Uterus (tissue), 4 donors: ENCODE results near the gene IFRD1. TPM values are rescaled to one million over a fixed set of nuclear protein-coding genes. Genes with fewer than 3 reads are reported as not detected.
A peak's percentile ranks its signal among the peaks of the same experiment; 100 is the strongest.

ENCODE experiments used
- DNase-seq, 2 donors: peaks; one replicate each; pipeline ENCODE4 v3.0.0-alpha.2; 2019 to 2020
- H3K27ac ChIP-seq, 2 donors: fragments of 200-600 bp; sonication (generic); 1 replicate in 1 of 2; 2 replicates in 1 of 2; pipeline ENCODE4 v1.5.1; 2016 to 2018
- H3K27me3 ChIP-seq, 2 donors: fragments of 200-600 bp; sonication (generic); one replicate each; pipeline ENCODE4 v1.5.1; 2018 to 2019; ENCODE audit warnings: control low read depth in 1 of 2
- H3K36me3 ChIP-seq, 2 donors: fragments of 200-600 bp; sonication (generic); one replicate each; pipeline ENCODE4 v1.5.1; 2019; ENCODE audit warnings: control low read depth in 1 of 2
- H3K4me1 ChIP-seq, 2 donors: fragments of 200-600 bp; sonication (generic); one replicate each; pipeline ENCODE4 v1.5.1; 2018 to 2019; ENCODE audit warnings: control low read depth in 1 of 2
- H3K4me3 ChIP-seq, 2 donors: fragments of 200-600 bp; sonication (generic); 1 replicate in 1 of 2; 2 replicates in 1 of 2; pipeline ENCODE4 v1.5.1; 2018 to 2019; ENCODE audit warnings: mild to moderate bottlenecking in 1 of 2
- H3K9me3 ChIP-seq, 2 donors: fragments of 200-600 bp; sonication (generic); one replicate each; pipeline ENCODE4 v1.5.1; 2019; ENCODE audit warnings: control low read depth in 1 of 2
- POLR2A ChIP-seq, 2 donors: fragments of 450-650 bp; IDR thresholded peaks; one replicate each; pipeline ENCODE4 v1.6.1; 2016; ENCODE audit warnings: antibody characterized with exemption in 2 of 2, mild to moderate bottlenecking in 1 of 2, moderate library complexity in 1 of 2
- intact Hi-C: fragments of 100-400 bp; cut with DNase I; formaldehyde crosslinking; loops from one replicate; pipeline ENCODE4 v1.15.1; 2023; ENCODE audit warnings: low total_unique reads
- total RNA-seq, 4 donors: library from RNA; depleted of rRNA in 3 of 4; stranded (reverse); fragments of >200 nt in 3 of 4; gene quantifications; one replicate each; pipeline versions ENCODE4 v1.1.0 to v1.2.4, GENCODE V29; 2014 to 2023
- TF ChIP-seq, protein P1 (sequence below), 4 experiments: fragments of 200-600 bp in 2 of 4; fragments of 450-650 bp in 2 of 4; sonication (generic) in 2 of 4; IDR thresholded peaks; one replicate each; pipeline ENCODE4 v1.5.1; 2016 to 2019; ENCODE audit warnings: antibody characterized with exemption in 4 of 4, mild to moderate bottlenecking in 2 of 4, moderate library complexity in 1 of 4
- donor health status: DM: yes; HTN: yes; CAD: no.

Gene IFRD1
- total RNA-seq, 4 donors from 2014 or later, result 26.4 to 60.1 (median 36.3) TPM

DNA sequence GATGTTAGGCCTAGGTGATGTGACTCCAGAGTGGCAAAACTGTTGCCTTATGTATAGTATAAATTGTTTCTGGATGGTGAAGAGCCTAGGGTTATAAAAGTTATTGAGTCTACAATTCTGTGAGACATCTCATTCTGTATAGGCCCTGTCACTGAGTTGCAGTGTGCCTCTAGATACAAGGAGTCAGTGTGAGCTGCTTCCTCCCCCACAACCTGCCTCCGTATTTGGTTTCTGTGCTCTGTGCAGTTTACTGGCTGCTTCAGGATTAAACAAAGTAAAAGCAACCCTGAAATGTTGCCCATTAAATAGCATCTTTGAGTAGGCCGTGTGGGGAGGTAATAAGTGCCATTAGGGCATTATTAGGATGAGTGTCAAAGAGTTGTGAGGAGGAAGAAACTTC, 1.9 kb upstream of the IFRD1 start:
- H3K9me3 ChIP-seq, result no peaks in the 10 kb centered on the region
- no peak for DNase-seq
- H3K36me3 ChIP-seq, result no peaks in the 10 kb centered on the region
- H3K27ac ChIP-seq, result no peak overlapping the region
- TF ChIP-seq, protein P1, sequence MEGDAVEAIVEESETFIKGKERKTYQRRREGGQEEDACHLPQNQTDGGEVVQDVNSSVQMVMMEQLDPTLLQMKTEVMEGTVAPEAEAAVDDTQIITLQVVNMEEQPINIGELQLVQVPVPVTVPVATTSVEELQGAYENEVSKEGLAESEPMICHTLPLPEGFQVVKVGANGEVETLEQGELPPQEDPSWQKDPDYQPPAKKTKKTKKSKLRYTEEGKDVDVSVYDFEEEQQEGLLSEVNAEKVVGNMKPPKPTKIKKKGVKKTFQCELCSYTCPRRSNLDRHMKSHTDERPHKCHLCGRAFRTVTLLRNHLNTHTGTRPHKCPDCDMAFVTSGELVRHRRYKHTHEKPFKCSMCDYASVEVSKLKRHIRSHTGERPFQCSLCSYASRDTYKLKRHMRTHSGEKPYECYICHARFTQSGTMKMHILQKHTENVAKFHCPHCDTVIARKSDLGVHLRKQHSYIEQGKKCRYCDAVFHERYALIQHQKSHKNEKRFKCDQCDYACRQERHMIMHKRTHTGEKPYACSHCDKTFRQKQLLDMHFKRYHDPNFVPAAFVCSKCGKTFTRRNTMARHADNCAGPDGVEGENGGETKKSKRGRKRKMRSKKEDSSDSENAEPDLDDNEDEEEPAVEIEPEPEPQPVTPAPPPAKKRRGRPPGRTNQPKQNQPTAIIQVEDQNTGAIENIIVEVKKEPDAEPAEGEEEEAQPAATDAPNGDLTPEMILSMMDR (IDR thresholded peaks at IDR 0.05), result no peak
- no peak for TF ChIP-seq POLR2A (IDR thresholded peaks at IDR 0.05)
- intact Hi-C loops, result no loop called here
- H3K4me3 ChIP-seq, result no peak overlapping the region
- no peaks in the 10 kb centered on the region for H3K27me3 ChIP-seq
- H3K4me1 ChIP-seq, result peaks cover 4 to 11% of the 10 kb centered on the region in 2 donors

DNA sequence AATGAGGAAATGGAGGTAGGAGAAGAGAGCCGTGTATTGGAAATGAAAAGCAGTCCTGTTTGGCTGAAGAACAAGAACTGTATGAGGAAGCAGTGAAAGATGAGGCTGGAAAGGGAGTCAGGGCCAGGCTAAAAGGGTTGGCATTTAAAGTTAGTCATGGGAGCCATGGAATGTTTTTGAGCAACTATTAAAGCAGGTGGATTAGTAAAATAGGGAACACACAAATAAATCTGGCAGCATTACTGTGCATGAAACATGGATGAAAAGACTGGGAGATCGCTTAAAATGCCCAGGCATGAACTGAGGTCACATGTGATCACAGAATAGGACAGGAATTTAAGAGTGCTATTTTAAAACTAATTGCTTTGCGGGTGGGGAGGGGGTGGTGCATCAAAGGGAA, 1.4 kb upstream of the IFRD1 start:
- Histone ChIP-seq H3K27ac (no peak overlapping the region), H3K27me3 (no peaks in the 10 kb centered on the region), H3K9me3 (no peaks in the 10 kb centered on the region), H3K4me3 (no peak overlapping the region), H3K4me1 (peaks cover 4 to 11% of the 10 kb centered on the region in 2 donors), H3K36me3 (no peaks in the 10 kb centered on the region)
- TF ChIP-seq, protein P1 (IDR thresholded peaks at IDR 0.05), result no peak
- no peak for TF ChIP-seq POLR2A (IDR thresholded peaks at IDR 0.05)
- DNase-seq, result no peak
- intact Hi-C loops, result no loop called here

GRCh38 chr7:112449353-112449752, 907 bp upstream of the IFRD1 start:
- Histone ChIP-seq H3K27ac (peak overlapping the region in 1 of 2 donors; percentile 100), H3K9me3 (no peaks in the 10 kb centered on the region), H3K4me1 (peaks cover 4 to 11% of the 10 kb centered on the region in 2 donors), H3K27me3 (no peaks in the 10 kb centered on the region), H3K4me3 (peak overlapping the region in 1 of 2 donors; percentile 99), H3K36me3 (no peaks in the 10 kb centered on the region)
- intact Hi-C loops, result no loop called here
- TF ChIP-seq POLR2A (IDR thresholded peaks at IDR 0.05), result no peak
- TF ChIP-seq, protein P1 (IDR thresholded peaks at IDR 0.05), result no peak
- no peak for DNase-seq

DNA sequence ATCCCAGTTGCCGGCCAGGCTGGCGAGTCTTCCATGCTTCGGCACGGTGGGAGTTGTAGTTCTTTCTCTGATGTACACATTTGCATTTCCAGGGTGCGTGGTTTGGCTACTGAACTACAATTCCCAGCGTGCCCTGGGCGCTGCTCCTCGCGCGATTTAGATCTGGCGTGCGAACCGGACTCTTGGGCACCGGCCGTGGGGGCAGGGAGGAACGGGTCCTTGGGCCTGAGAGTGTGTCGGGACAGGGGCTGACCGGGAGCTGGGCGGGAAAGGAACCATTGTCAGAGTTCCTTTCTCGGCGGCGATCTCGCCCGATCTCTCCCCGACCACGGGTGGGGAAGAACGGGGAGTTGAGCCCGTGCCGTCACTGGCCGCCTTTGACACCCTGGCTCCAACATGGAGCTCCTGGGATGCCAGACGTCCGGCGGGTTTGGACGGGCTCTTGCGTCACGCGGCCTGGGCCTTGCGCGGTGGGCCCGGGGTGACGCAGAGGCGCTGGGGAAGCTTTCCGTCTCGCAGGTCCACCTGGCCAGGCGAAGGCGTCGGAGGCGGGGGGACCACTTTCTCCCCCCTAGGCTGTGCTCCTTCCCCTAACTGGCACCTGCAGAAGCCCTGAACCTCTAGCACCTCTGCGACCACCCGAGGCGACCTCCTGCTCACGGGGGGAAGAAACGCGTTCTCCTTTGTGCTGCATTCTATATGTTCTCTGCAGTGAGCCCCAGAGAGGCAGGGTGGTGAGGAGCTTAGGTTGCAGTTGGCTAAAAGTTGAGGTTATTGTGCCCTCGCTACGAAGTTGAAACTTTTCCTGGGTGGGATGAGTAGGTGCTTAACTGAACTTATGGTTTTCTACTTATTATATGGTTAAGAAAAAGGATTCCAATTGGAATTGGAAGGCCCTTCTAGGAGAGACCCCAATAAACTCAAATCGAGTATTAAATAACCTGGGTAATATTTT, 824 bp downstream of the IFRD1 start:
- no peaks in the 10 kb centered on the region for H3K27me3 ChIP-seq
- DNase-seq, result peak; percentile 95 to 97
- TF ChIP-seq, protein P1 (IDR thresholded peaks at IDR 0.05), result no peak
- peak; percentile 32 to 55 for TF ChIP-seq POLR2A (IDR thresholded peaks at IDR 0.05)
- H3K36me3 ChIP-seq, result peaks cover 0 to under 1% of the 10 kb centered on the region in 2 donors
- H3K9me3 ChIP-seq, result no peaks in the 10 kb centered on the region
- intact Hi-C loops, result no loop called here
- peak overlapping the region; percentile 93 to 99 for H3K4me3 ChIP-seq
- H3K27ac ChIP-seq, result peak overlapping the region; percentile 98 to 100
- peaks cover 4 to 11% of the 10 kb centered on the region in 2 donors for H3K4me1 ChIP-seq
